Neuronal stem cell (in vitro differentiated cells): Measurements from ENCODE around the gene GIT2.
"Not testable (repeated sequence)": the region's sequence is repeated elsewhere in the genome, so short reads cannot be mapped to it uniquely, and the experiment has no call there.

ENCODE experiments used
- DNase-seq: peaks from one replicate; pipeline ENCODE4 v3.0.0-alpha.2; 2013; ENCODE audit warnings: low spot score
- H2AFZ ChIP-seq: one replicate; pipeline ENCODE4 v1.6.1; 2013; ENCODE audit warnings: mild to moderate bottlenecking, low read length, inconsistent platforms
- H2AK5ac ChIP-seq: 2 replicates; pipeline ENCODE4 v1.6.1; 2013; ENCODE audit warnings: low read depth, mild to moderate bottlenecking, inconsistent platforms, low read length, moderate library complexity, mixed read lengths
- H2BK120ac ChIP-seq: 2 replicates; pipeline ENCODE4 v1.6.1; 2013; ENCODE audit warnings: low read depth, mild to moderate bottlenecking, inconsistent platforms, low read length, moderate library complexity, mixed read lengths
- H2BK12ac ChIP-seq: one replicate; pipeline ENCODE4 v1.6.1; 2013; ENCODE audit warnings: low read length, inconsistent platforms
- H2BK15ac ChIP-seq: 2 replicates; pipeline ENCODE4 v1.6.1; 2013; ENCODE audit warnings: mild to moderate bottlenecking, low read length, inconsistent platforms, mixed read lengths
- H2BK5ac ChIP-seq: one replicate; pipeline ENCODE4 v1.6.1; 2013; ENCODE audit warnings: inconsistent platforms, mild to moderate bottlenecking, low read length, moderate library complexity
- H3K14ac ChIP-seq: one replicate; pipeline ENCODE4 v1.6.1; 2013; ENCODE audit warnings: low read length, inconsistent platforms
- H3K18ac ChIP-seq: 2 replicates; pipeline ENCODE4 v1.6.1; 2013; ENCODE audit warnings: low read length, inconsistent platforms
- H3K23ac ChIP-seq: 2 replicates; pipeline ENCODE4 v1.6.1; 2013; ENCODE audit warnings: low read depth, mild to moderate bottlenecking, mixed read lengths, low read length, inconsistent platforms; ENCODE audit not compliant: poor library complexity
- H3K27ac ChIP-seq: replicated peaks from 3 replicates; pipeline ENCODE4 v1.5.1; 2013; ENCODE audit warnings: low read length, inconsistent platforms
- H3K27me3 ChIP-seq, 3 experiments: 2 replicates each; pipeline ENCODE4 v1.6.1; 2013; ENCODE audit warnings: low read length in 3 of 3, mild to moderate bottlenecking in 2 of 3, inconsistent platforms in 1 of 3, low read depth in 1 of 3, mixed read lengths in 1 of 3, moderate library complexity in 1 of 3; ENCODE audit not compliant: control insufficient read depth in 3 of 3, insufficient read depth in 3 of 3
- H3K36me3 ChIP-seq, 2 donors: replicated peaks in 1 of 2; 2 replicates each; pipeline ENCODE4 v1.6.1; 2013; ENCODE audit warnings: low read length in 2 of 2; ENCODE audit not compliant: control insufficient read depth in 2 of 2, insufficient read depth in 2 of 2
- H3K4ac ChIP-seq: 2 replicates; pipeline ENCODE4 v1.6.1; 2013; ENCODE audit warnings: inconsistent platforms, mild to moderate bottlenecking, low read length, moderate library complexity
- H3K4me1 ChIP-seq, 2 donors: 1 replicate in 1 of 2; 2 replicates in 1 of 2; pipeline ENCODE4 v1.6.1; 2013; ENCODE audit warnings: low read length in 2 of 2, low read depth in 1 of 2; ENCODE audit not compliant: control insufficient read depth in 2 of 2, insufficient read depth in 1 of 2
- H3K4me2 ChIP-seq: one replicate; pipeline ENCODE4 v1.6.1; 2013; ENCODE audit warnings: mild to moderate bottlenecking, low read length, inconsistent platforms; ENCODE audit not compliant: insufficient read depth, poor library complexity, severe bottlenecking
- H3K4me3 ChIP-seq, 2 donors: 2 replicates each; pipeline ENCODE4 v1.5.1; 2013; ENCODE audit warnings: low read length in 2 of 2, mild to moderate bottlenecking in 2 of 2, inconsistent platforms in 1 of 2, moderate library complexity in 1 of 2
- H3K79me1 ChIP-seq: one replicate; pipeline ENCODE4 v1.6.1; 2013; ENCODE audit warnings: low read depth, mild to moderate bottlenecking, inconsistent platforms, low read length, moderate library complexity
- H3K9ac ChIP-seq: one replicate; pipeline ENCODE4 v1.6.1; 2013; ENCODE audit warnings: mild to moderate bottlenecking, low read depth, low read length, inconsistent platforms; ENCODE audit not compliant: poor library complexity
- H3K9me3 ChIP-seq, 2 donors: replicated peaks in 1 of 2; 2 replicates each; pipeline versions ENCODE3 to v1.6.1; 2013; ENCODE audit warnings: low read length in 2 of 2, mild to moderate bottlenecking in 2 of 2, inconsistent platforms in 1 of 2, low read depth in 1 of 2, mixed read lengths in 1 of 2, moderate library complexity in 1 of 2; ENCODE audit not compliant: control insufficient read depth in 2 of 2, insufficient read depth in 1 of 2
- H4K8ac ChIP-seq: one replicate; pipeline ENCODE4 v1.6.1; 2013; ENCODE audit warnings: low read depth, mild to moderate bottlenecking, inconsistent platforms, low read length, moderate library complexity
- H4K91ac ChIP-seq: one replicate; pipeline ENCODE4 v1.6.1; 2013; ENCODE audit warnings: low read length, low read depth, mild to moderate bottlenecking, inconsistent platforms; ENCODE audit not compliant: poor library complexity
- WGBS, 2 donors: extraction: QIAGEN DNeasy Blood & Tissue Kit; methylation state at CpG; one replicate each; pipeline ENCODE4 v1.1.7; 2013; ENCODE audit warnings: missing lambda C conversion rate in 2 of 2, mixed read lengths in 1 of 2; ENCODE audit not compliant: insufficient read length in 2 of 2, insufficient replicate concordance in 1 of 2; ENCODE audit errors: extremely low coverage in 2 of 2; 5-methylcytosine and 5-hydroxymethylcytosine counted together

The GIT2 gene

DNA sequence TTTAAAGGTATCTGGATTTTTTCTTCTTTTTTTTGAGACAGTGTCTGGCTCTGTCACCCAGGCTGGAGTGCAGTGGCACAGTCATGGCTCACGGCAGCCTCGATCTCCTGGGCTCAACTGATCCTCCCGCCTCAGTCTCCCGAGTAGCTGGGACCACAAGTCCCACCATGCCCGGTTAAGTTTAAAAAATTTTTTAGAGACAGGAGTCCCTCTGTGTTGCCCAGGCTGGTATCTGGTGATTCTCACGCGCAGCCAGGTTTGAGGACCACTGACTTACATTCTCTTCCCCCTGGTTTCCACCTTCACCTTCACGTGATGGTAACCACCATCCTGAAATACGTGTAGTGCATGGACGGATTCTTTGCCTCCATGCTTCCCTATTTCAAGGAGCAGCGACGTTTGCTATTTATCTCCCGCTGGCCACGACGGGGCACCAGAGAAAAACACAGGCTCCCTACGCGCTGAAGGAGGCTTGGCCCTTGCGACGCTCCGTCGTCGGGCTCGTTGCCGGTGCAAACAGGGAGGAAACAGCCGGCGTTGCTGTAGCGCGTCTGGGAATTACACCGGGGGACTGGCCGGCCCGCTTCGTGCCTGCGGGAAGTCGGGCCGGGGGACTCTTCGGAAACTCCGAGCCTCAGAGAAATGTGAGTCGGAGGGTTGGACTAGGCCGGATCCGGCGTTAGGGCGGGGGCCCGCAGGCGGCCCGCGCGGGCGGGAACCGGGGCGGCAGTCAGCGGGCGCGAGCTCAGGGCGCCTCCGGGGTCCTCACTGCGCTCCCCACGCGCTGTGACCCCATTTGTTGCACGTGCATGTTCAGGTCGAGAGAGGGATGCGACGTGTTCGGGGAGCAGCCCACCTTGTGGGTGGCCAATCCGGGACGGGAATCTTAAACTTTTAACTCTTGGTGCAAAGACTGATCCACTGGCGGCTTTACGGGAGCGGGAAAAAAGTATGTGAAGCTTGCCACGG is 96.1 kb downstream of the GIT2 start, which contains the start of gene TCHP:
Gene TCHP (plus strand): TSS at position 492 of the 969 bp plus-strand sequence. CDS start 2,753 bp downstream, outside the sequence.
- Histone ChIP-seq H3K79me1 (no peaks in the 10 kb centered on the region), H3K23ac (peak within 1 kb of the TSS; percentile 87), H3K14ac (peak within 1 kb of the TSS; percentile 5), H3K27me3 (peaks cover 0 to 1% (median 0%) of the 10 kb centered on the region in 3 experiments), H3K36me3 (peaks cover 18 to 24% of the 10 kb centered on the region in 2 donors), H2BK12ac (no peak within 1 kb of the TSS), H3K9me3 (no peaks in the 10 kb centered on the region), H2BK5ac (no peak within 1 kb of the TSS), H4K91ac (no peak within 1 kb of the TSS), H3K4me3 (peak within 1 kb of the TSS; percentile 66 to 93), H3K4me1 (peaks cover 3 to 5% of the 10 kb centered on the region in 2 donors), H3K4me2 (peak within 1 kb of the TSS; percentile 70), H3K4ac (no peak within 1 kb of the TSS), H4K8ac (no peak within 1 kb of the TSS), H3K27ac (peak within 1 kb of the TSS; percentile 53), H3K9ac (peak within 1 kb of the TSS; percentile 85), H2AFZ (peak within 1 kb of the TSS; percentile 90), H2BK120ac (no peak within 1 kb of the TSS), H2AK5ac (no peak within 1 kb of the TSS), H2BK15ac (no peak within 1 kb of the TSS), H3K18ac (peak within 1 kb of the TSS; percentile 16)
- WGBS, 2 donors = no CpG with 5 or more reads among the region's 69 CpGs
- peak; percentile 78 for DNase-seq

DNA sequence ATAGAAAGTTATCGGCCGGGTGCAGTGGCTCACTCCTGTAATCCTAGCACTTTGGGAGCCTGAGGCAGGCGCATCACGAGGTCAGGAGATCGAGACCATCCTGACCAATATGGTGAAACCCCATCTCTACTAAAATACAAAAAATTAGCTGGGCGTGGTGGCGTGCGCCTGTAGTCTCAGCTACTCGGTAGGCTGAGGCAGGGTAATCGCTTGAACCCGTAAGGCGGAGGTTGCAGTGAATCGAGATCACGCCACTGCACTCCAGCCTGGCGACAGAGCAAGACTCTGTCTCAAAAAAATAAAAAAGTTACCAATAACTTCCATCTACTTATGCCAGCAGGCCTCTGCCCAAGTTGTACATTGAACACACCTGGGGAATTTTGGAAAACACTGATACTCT is 96.8 kb downstream of the GIT2 start:
- not testable (repeated sequence) for H3K9me3 ChIP-seq, H3K23ac ChIP-seq, H3K4me2 ChIP-seq, H2BK15ac ChIP-seq, H4K91ac ChIP-seq, H3K79me1 ChIP-seq, H3K4me1 ChIP-seq, H2BK12ac ChIP-seq, H3K27ac ChIP-seq, H2AK5ac ChIP-seq, H2BK5ac ChIP-seq, H3K18ac ChIP-seq, H3K27me3 ChIP-seq, H3K14ac ChIP-seq, DNase-seq, H3K9ac ChIP-seq, H4K8ac ChIP-seq, H2BK120ac ChIP-seq, H3K4ac ChIP-seq
- WGBS, 2 donors = no CpG with 5 or more reads among the region's 15 CpGs
- peak overlapping the region in 1 of 2 donors; percentile 66 for H3K4me3 ChIP-seq
- peak overlapping the region; percentile 90 for H2AFZ ChIP-seq
- H3K36me3 ChIP-seq = peaks cover 12 to 17% of the 10 kb centered on the region in 2 donors

DNA sequence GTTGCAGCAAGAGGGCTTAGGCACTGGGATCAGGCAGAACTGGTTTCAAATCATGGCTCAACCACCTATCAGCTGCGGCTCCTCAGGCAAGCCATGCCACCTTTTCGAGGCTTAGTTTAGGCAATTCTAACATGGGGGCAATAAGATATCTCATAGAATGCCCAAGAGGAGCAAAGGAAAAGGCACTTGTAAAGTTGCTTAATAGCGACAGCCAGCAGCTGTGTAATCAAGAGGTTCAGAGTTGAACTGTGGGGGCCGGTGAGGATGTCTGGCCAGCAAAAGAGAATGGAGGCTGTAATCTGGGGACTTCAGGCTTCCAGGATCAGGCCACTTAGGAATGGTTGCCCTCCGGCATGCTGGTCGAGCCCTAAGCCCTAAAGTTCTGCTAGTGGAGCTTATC is 99.1 kb downstream of the GIT2 start:
- H3K27ac ChIP-seq = no peak overlapping the region
- no peak overlapping the region for H2AK5ac ChIP-seq
- H3K9me3 ChIP-seq = no peaks in the 10 kb centered on the region
- no peak overlapping the region for H3K4ac ChIP-seq
- no peak overlapping the region for H3K9ac ChIP-seq
- no peak for DNase-seq
- peaks cover 0 to 5% (median 1%) of the 10 kb centered on the region in 3 experiments for H3K27me3 ChIP-seq
- H3K36me3 ChIP-seq = peaks cover 0 to 2% of the 10 kb centered on the region in 2 donors
- no CpG with 5 or more reads among the region's 6 CpGs for WGBS, 2 donors
- no peak overlapping the region for H2BK5ac ChIP-seq
- H3K14ac ChIP-seq = no peak overlapping the region
- no peak overlapping the region for H2BK15ac ChIP-seq
- no peak overlapping the region for H3K23ac ChIP-seq
- H3K79me1 ChIP-seq = no peaks in the 10 kb centered on the region
- no peak overlapping the region for H3K4me3 ChIP-seq
- H3K4me2 ChIP-seq = no peak overlapping the region
- no peak overlapping the region for H4K8ac ChIP-seq
- H2AFZ ChIP-seq = no peak overlapping the region
- H4K91ac ChIP-seq = no peak overlapping the region
- peaks cover 3 to 5% of the 10 kb centered on the region in 2 donors for H3K4me1 ChIP-seq
- no peak overlapping the region for H2BK120ac ChIP-seq
- no peak overlapping the region for H2BK12ac ChIP-seq
- no peak overlapping the region for H3K18ac ChIP-seq

DNA sequence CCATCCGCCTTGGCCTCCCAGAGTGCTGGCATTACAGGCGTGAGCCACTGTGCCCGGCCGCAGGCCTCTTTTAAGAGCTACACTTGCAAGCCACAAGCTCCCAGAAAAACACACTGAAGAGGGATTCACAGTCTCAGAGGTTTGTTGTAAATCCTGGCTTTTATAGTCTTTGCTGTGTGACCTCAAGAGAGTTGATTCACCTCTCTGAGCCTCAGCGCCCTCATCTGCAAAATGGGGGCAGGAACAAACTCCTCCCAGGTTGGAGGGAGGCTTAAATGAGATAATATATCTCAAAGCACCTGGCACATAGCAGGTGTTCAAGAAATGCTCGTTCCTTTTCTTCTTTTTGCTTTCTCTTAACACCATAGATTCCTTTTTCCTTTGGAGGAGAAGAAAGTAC is 100.0 kb downstream of the GIT2 start:
- H2BK15ac ChIP-seq = no peak overlapping the region
- H3K9ac ChIP-seq = no peak overlapping the region
- H2BK5ac ChIP-seq = no peak overlapping the region
- H3K4ac ChIP-seq = no peak overlapping the region
- no peak overlapping the region for H3K18ac ChIP-seq
- H3K4me2 ChIP-seq = no peak overlapping the region
- no peak for DNase-seq
- no peak overlapping the region for H3K14ac ChIP-seq
- H3K4me3 ChIP-seq = no peak overlapping the region
- H2AFZ ChIP-seq = no peak overlapping the region
- peaks cover 0 to 5% (median 1%) of the 10 kb centered on the region in 3 experiments for H3K27me3 ChIP-seq
- no peaks in the 10 kb centered on the region for H3K9me3 ChIP-seq
- no peak overlapping the region for H4K91ac ChIP-seq
- H3K23ac ChIP-seq = no peak overlapping the region
- H2AK5ac ChIP-seq = no peak overlapping the region
- H3K79me1 ChIP-seq = no peaks in the 10 kb centered on the region
- no CpG with 5 or more reads among the region's 6 CpGs for WGBS, 2 donors
- peaks cover 2 to 5% of the 10 kb centered on the region in 2 donors for H3K4me1 ChIP-seq
- H3K36me3 ChIP-seq = no peaks in the 10 kb centered on the region
- H3K27ac ChIP-seq = no peak overlapping the region
- no peak overlapping the region for H4K8ac ChIP-seq
- H2BK12ac ChIP-seq = no peak overlapping the region
- no peak overlapping the region for H2BK120ac ChIP-seq
